Skin epidermis (tissue), 12 donors: ENCODE results near the gene FBXO41.

Experiments
- H3K27ac ChIP-seq, 21 experiments: fragments of 200-600 bp; sonication (generic) in 11 of 21; one replicate each; pipeline ENCODE4 v1.5.0; 2020; ENCODE audit warnings: mild to moderate bottlenecking in 3 of 21, inconsistent platforms in 2 of 21, moderate library complexity in 2 of 21
- H3K4me3 ChIP-seq, 7 experiments: fragments of 200-600 bp; sonication (generic) in 2 of 7; one replicate each; pipeline ENCODE4 v1.5.0; 2020; ENCODE audit warnings: inconsistent platforms in 2 of 7, mild to moderate bottlenecking in 2 of 7, moderate library complexity in 1 of 7

FBXO41 gene

GRCh38 chr2:73284296-73285158, at the start of gene FBXO41:
FBXO41 (minus strand) TSS chr2:73284478; CDS start chr2:73269630, 14,848 bp downstream.
- H3K27ac ChIP-seq = peak within 1 kb of the TSS in 12 of 21 experiments; percentile 6 to 79 (median 44)
- peak within 1 kb of the TSS; percentile 46 to 64 (median 60) for H3K4me3 ChIP-seq

DNA sequence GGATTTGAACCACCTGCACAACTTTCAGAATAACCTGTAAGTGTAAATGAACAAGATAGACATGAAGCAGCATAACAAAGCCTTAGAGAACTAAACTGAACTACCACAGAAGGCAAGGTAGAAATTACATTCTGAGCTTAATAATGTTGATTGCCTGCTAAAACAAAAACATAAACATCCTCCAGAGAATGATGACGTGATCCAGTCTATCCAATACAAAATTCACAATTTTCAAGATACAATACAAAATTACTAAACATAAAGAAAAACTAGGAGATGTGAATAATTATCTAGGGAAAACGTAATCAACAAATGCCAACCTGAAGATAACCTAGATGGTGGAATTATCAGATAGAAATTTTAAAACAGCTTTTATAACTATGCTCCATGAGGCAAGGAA, 49.8 kb upstream of the FBXO41 start:
- Histone ChIP-seq H3K27ac (no peak overlapping the region), H3K4me3 (no peak overlapping the region)

- Histone ChIP-seq H3K27ac (no peak overlapping the region), H3K4me3 (no peak overlapping the region)
Measured at GRCh38 chr2:73333564-73333963, 49.3 kb upstream of the FBXO41 start.

DNA sequence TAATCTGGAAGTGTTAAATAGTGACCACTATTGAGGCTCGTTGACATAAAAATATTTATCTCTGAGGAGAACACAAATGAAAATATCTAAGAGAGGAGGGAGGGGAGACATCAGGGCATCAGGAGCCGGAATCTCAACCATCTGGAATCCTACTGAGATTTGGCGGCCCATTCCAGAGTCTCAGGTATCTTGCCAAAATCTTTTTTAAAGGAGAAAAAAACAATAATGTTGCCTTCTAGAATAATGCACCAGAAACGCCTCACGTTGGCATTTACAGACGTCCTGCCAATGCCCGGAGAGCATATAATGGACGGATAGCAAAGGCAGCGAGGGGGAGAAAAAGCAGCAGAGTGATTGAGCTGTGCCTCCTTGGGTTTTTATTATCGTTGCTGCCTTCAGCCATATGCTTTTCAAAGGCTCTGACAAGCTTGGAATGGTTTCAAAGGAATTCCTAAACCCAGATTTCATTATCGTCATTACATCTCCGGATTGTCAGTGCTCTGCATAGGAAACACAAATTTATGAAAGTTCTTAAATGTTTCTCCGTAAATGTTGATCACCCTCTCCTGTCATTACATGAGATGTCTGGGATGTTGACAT, 39.9 kb upstream of the FBXO41 start:
- no peak overlapping the region for H3K4me3 ChIP-seq
- no peak overlapping the region for H3K27ac ChIP-seq

GRCh38 chr2:73323551-73323950, 39.3 kb upstream of the FBXO41 start:
- no peak overlapping the region for H3K4me3 ChIP-seq
- H3K27ac ChIP-seq = no peak overlapping the region

DNA sequence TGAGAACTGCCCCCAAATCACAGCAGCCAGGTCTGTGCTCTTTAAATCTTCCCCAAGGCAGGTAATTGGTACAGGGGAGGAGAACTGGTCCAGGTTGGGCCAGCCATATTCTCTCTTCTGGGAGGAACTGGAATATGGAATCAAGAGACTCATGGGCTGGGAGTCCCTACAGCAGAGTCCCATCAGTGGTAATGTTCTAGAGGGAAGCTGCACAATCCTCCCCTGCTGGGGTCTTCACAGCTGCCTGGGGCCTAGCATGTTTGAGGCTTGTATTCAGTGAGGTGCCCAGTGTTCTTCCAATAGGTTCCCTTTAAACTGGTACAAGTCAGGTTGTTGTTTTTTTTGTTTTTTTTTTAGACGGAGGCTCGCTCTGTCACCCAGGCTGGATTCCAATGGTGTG, 30.2 kb upstream of the FBXO41 start:
- Histone ChIP-seq H3K27ac (no peak overlapping the region), H3K4me3 (no peak overlapping the region)

- no peak overlapping the region for H3K27ac ChIP-seq
Measured at GRCh38 chr2:73307720-73308119, 23.4 kb upstream of the FBXO41 start.

DNA sequence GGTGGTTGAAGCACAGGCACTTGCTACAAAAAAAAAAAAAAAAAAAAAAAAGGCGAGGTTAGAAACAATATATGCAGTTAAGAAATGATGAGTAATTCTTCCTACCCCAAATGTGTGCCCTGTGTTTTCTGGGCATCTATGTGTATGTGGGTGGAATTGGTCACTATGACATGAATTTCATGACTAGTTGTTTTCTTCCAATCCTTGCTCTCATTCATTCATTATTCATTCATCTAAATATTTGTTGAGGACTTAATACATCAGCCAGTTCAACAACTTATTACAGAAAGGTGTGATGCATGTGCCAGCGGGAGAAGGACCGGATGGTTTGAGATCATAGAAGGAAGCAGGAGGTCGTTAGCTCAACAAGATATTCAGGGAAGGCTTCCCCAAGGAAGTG, 17.4 kb upstream of the FBXO41 start:
- no peak overlapping the region for H3K4me3 ChIP-seq
- H3K27ac ChIP-seq = no peak overlapping the region

More at GRCh38 chr2:73307720-73308119, 23.4 kb upstream of the FBXO41 start:
- no peak overlapping the region for H3K4me3 ChIP-seq

DNA sequence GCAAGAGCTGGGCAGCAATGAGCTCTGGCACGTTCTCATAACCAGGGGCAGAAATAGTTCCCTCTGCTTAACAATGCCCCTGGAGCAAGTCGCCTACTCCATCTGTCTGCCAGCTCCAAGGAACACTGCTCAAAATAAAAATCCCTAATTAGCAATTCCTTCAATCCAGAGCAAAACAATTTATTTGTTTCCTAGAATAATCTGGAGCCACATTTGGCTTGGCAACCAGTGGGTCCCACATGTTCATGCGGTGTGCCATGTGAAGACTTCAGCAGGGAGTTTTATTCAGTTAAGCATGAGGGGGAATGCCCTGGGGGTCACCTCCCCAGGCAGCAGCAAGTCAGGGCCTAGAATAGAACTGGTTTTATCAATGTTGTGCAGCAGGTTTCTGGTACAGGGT, 16.6 kb upstream of the FBXO41 start:
- H3K27ac ChIP-seq = no peak overlapping the region
- H3K4me3 ChIP-seq = no peak overlapping the region

- Histone ChIP-seq H3K27ac (no peak overlapping the region), H3K4me3 (no peak overlapping the region)
Measured at GRCh38 chr2:73297586-73297985, 13.3 kb upstream of the FBXO41 start.

DNA sequence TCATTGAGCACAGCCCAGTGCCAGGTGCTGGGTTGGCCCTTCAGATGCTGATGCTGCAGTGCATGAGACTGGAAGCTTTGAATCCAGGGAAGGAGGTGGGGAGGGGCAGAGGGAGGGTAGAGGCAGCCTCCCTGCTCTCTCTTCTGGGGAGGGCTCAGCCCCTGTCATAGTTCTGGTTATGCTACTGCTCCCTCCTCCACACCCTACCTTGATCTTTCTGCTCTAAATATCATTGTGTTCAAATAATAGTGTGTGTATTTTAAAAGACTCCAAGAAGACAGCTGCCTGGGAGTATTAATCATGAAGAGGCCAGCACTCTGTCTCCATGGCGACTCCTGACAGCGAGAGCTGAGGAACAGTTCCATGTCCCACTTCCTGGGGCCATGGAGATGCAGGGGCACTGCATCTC, 12.9 kb upstream of the FBXO41 start:
- Histone ChIP-seq H3K27ac (no peak overlapping the region), H3K4me3 (no peak overlapping the region)

DNA sequence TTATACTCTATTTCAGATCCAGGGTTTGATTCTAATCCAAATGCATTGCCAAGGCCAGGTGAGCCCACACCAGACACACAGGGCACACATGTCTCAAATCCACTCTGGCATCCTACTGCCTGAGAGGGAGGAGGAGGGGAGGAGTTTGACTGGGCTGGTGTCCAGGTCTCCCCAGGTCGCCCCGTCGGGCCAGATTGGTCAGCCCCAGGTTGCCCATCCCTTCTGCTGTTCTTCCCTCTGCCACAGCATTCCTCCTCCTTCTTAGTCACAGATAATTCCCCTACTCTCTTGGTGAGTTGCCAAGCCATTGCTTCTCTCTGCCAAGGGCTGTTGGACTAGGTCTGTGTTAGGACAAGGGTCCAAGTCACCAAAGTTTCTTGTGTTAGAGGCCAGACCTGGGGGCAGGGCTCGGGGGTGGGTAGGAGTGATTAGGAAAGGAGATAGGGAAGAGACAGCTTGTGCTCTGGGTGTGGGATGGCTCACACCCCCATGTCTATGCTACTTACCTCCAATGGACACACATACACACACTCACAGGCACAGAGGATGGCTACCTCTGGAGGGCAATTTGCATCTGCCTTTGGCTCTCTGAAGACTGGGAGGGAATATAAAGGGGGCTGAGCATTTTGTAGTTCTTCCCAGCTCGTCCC, 11.6 kb upstream of the FBXO41 start:
- H3K4me3 ChIP-seq = no peak overlapping the region
- H3K27ac ChIP-seq = no peak overlapping the region

DNA sequence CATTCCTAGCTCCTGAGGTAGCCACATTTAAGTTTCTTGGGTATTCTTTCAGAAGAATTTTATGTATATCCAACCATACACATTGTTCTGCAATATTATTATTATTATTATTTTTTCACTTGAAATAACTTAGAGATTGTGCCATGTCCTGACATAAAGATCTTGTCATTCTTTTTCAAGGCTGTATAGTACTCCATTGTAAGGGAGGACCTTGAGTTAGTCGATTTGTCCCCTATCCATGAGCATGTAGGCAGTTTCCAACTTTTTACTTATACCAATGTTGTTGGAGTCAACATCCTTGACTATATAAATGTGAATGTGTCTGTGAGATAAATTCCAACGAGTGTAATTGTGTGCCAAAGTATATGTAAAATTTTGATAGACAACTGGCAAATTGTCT, 10.0 kb upstream of the FBXO41 start:
- no peak overlapping the region for H3K27ac ChIP-seq
- no peak overlapping the region for H3K4me3 ChIP-seq

GRCh38 chr2:73293534-73294171, 9.4 kb upstream of the FBXO41 start, which contains the start of gene EGR4:
EGR4 (minus strand) TSS chr2:73293548; CDS start chr2:73293317, 231 bp downstream.
- H3K4me3 ChIP-seq = peak within 1 kb of the TSS; percentile 26 to 52 (median 34)
- H3K27ac ChIP-seq = no peak within 1 kb of the TSS

GRCh38 chr2:73292906-73293533, 8.7 kb upstream of the FBXO41 start:
- Histone ChIP-seq H3K27ac (no peak overlapping the region), H3K4me3 (peak overlapping the region; percentile 26 to 52 (median 34))

DNA sequence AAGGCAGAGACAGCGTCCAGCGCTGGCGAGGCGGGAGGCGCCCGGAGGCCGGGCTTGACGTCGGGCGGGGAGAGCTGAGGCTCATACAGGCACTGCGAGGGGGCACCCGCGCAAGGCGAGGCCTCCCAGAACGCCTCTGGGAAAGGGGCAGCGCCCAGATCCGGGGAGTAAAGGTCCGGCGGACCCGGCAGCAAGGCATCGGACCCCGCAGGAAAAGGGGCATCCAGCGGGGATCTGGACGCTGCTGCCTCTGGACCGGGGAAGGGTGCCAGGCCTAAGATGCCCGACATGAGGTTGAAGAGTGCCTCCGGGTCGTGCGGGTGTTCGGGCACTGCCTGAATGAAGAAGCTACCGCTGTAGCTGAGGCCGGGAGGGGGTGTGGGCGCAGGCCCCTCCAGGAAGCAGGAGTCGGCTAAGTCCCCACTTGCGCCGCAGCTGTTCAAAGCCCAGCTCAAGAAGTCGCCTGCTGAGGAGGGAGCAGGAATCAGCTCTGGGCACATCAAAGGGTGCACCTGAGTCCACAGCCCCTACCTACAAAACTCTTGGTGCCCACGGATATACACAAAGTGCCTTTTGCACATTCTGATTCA, 8.1 kb upstream of the FBXO41 start:
- no peak overlapping the region for H3K4me3 ChIP-seq
- H3K27ac ChIP-seq = no peak overlapping the region

DNA sequence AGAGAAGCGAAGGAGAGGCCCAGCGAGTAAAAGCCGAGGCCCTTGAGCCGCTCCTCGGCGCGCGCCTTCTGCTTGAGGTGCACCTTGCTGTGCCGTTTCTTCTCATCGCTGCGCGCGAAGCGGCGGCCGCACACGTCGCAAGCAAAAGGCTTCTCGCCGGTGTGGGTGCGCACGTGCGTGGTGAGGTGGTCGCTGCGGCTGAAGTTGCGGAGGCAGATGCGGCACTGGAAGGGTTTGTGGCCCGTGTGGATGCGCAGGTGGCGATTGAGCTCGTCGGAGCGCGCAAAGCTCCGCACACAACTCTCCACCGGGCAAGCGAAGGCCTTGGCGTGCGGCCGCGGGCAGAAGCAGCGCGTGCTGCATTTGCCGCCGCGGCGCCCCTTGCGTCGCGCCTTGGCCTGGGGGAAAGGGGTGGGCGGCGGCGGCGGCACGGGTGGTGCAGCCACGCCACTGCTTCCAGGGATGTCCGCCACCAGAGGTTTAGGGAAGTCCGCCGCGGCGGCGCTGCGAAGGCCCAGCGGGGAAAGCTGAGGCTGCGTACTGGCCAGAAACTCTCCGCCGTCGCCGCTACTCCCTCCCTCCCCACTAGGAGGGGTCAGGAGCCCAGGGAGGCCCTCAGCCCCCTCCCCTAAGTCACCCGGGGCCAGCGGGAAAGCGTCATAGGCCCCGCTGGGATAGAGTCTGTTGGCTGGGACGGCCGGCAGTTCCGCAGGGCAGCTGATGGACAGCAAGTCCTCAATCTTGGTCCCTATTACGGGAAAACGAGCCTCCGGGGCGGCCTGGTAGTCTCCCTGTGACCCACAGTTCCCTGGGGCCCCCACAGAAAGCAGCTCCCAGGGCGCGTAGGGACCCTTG, 7.4 kb upstream of the FBXO41 start:
- peak overlapping the region in 3 of 7 experiments; percentile 0 to 19 (median 2) for H3K4me3 ChIP-seq

DNA sequence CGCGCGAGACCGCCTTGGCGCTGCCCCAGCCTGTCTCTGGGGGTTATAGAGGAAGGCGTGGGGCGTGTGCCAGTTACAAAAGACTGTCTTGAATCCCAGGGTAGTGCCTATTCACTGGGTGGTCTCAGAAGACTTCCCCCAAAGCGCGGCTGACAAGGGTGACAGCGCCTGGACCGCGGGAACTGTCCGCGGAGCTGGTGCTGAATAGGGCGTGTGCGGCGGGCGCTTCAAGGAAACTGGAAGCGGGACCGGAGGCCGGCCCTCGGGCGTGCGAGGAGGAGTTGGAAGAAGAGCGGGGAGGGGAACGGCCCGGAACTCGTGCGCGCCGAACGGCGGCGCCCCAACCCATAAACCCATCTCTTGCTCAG, 6.8 kb upstream of the FBXO41 start:
- H3K27ac ChIP-seq = no peak overlapping the region
- H3K4me3 ChIP-seq = peak overlapping the region in 3 of 7 experiments; percentile 0 to 19 (median 2)

More for the DNA sequence above, 7.4 kb upstream of the FBXO41 start:
- H3K27ac ChIP-seq = no peak overlapping the region
